GM19452 (cell line): ENCODE data around the gene ROM1.
"Not testable (repeated sequence)": the region's sequence is repeated elsewhere in the genome, so short reads cannot be mapped to it uniquely, and the experiment has no call there.

Experiments used
- ATAC-seq: cut with Tn5 transposase; IDR thresholded peaks from one replicate; pipeline ENCODE4 v1.9.1; 2021; ENCODE audit not compliant: unreplicated experiment

The ROM1 gene

GRCh38 chr11:62585356-62585755 is 27.7 kb upstream of the ROM1 start:
- not testable (repeated sequence) for ATAC-seq

- no peak for ATAC-seq
These were observed 24.0 kb upstream of the ROM1 start for GRCh38 chr11:62588966-62589637.

GRCh38 chr11:62591448-62592145 is 21.5 kb upstream of the ROM1 start, which contains the start of gene TUT1:
TSS of gene TUT1 (minus strand) at chr11:62591523. CDS start at chr11:62591485, 38 bp downstream.
- peak; percentile 83 for ATAC-seq

GRCh38 chr11:62592146-62592815 is 20.8 kb upstream of the ROM1 start:
- ATAC-seq, result no peak

- ATAC-seq, result no peak
These were observed 20.1 kb upstream of the ROM1 start for GRCh38 chr11:62592989-62593421.

GRCh38 chr11:62593434-62594044 is 19.5 kb upstream of the ROM1 start:
- ATAC-seq, result no peak

- ATAC-seq, result no peak
These were observed 17.9 kb upstream of the ROM1 start for GRCh38 chr11:62595124-62595523.

- peak; percentile 44 for ATAC-seq
These were observed 13.9 kb upstream of the ROM1 start for GRCh38 chr11:62599069-62599696.

GRCh38 chr11:62599901-62600300 is 13.2 kb upstream of the ROM1 start:
- no peak for ATAC-seq

- ATAC-seq, result no peak
These were observed 12.5 kb upstream of the ROM1 start for GRCh38 chr11:62600367-62601121.

- no peak for ATAC-seq
These were observed 12.0 kb upstream of the ROM1 start for GRCh38 chr11:62601122-62601371.

- ATAC-seq, result peak; percentile 72
These were observed 11.5 kb upstream of the ROM1 start, which contains the start of gene MTA2 for GRCh38 chr11:62601372-62602140. TSS of gene MTA2 (minus strand) at chr11:62601865. CDS start at chr11:62601450, 415 bp downstream.

GRCh38 chr11:62602141-62603071 is 10.7 kb upstream of the ROM1 start:
- no peak for ATAC-seq

- ATAC-seq, result no peak
These were observed 10.0 kb upstream of the ROM1 start for GRCh38 chr11:62603072-62603408.

- ATAC-seq, result no peak
These were observed 9.2 kb upstream of the ROM1 start for GRCh38 chr11:62603776-62604299.

- no peak for ATAC-seq
These were observed 8.5 kb upstream of the ROM1 start for GRCh38 chr11:62604460-62605120.

GRCh38 chr11:62605467-62605866 is 7.6 kb upstream of the ROM1 start:
- ATAC-seq, result no peak

- no peak for ATAC-seq
These were observed 7.2 kb upstream of the ROM1 start for GRCh38 chr11:62605902-62606301.
